Measurements from ENCODE around the gene CTIF.

CTIF gene

GRCh38 chr18:48790869-48791635, 252.2 kb downstream of the CTIF start:
- Histone ChIP-seq H3K27me3 (replicated peaks in 2 of 5; ENCODE audit: control insufficient read depth in 4 of 5, insufficient read depth in 5 of 5, low read length in 4 of 5) (no peaks in the 10 kb centered on the region), H3K4me3 (ENCODE audit: control insufficient read depth in 1 of 7, extremely low read depth in 1 of 7, insufficient read depth in 4 of 7, low read depth in 2 of 7, low read length in 6 of 7) (no peak overlapping the region), H3K9me3 (ENCODE audit: control extremely low read depth in 1 of 5, control insufficient read depth in 4 of 5, insufficient read depth in 2 of 5, low read depth in 1 of 5, low read length in 4 of 5) (no peaks in the 10 kb centered on the region), H3K36me3 (ENCODE audit: control insufficient read depth in 4 of 4, insufficient read depth in 4 of 4, low read length in 3 of 4) (no peaks in the 10 kb centered on the region), H3K4me1 (ENCODE audit: control extremely low read depth in 1 of 4, control insufficient read depth in 4 of 4, insufficient read depth in 4 of 4, low read length in 3 of 4) (peaks cover 0 to 4% (median 1%) of the 10 kb centered on the region in 4 experiments), H3K27ac (ENCODE audit: insufficient read depth in 1 of 2, low read depth in 1 of 2, low read length in 2 of 2, poor library complexity in 1 of 2, severe bottlenecking in 2 of 2) (no peak overlapping the region)
- CTCF ChIA-PET = interaction anchor here (0.9 to 2.8 kb wide), 6 partner anchors 8 to 134 kb away, joined by 3 to 10 read pairs (median 4); no protein-coding TSS in a partner anchor
- WGBS (ENCODE audit: insufficient coverage) = 100% methylated on average over 1 of the region's 1 CpG
- DNase-seq = no peak
- POLR2A ChIA-PET = interaction anchor here (0.8 kb wide), 1 partner anchor 10 kb away, joined by 3 read pairs; no protein-coding TSS in a partner anchor

GRCh38 chr18:48791636-48792105, 252.8 kb downstream of the CTIF start:
- CTCF ChIA-PET = interaction anchor here (1.3 to 2.8 kb wide), 4 partner anchors 9 to 24 kb away, joined by 3 to 10 read pairs (median 6); no protein-coding TSS in a partner anchor

GRCh38 chr18:48792141-48792540, 253.3 kb downstream of the CTIF start:
- H3K27ac ChIP-seq (ENCODE audit: insufficient read depth in 1 of 2, low read depth in 1 of 2, low read length in 2 of 2, poor library complexity in 1 of 2, severe bottlenecking in 2 of 2) = no peak overlapping the region
- no peaks in the 10 kb centered on the region for H3K27me3 ChIP-seq (replicated peaks in 2 of 5; ENCODE audit: control insufficient read depth in 4 of 5, insufficient read depth in 5 of 5, low read length in 4 of 5)
- H3K4me3 ChIP-seq (ENCODE audit: control insufficient read depth in 1 of 7, extremely low read depth in 1 of 7, insufficient read depth in 4 of 7, low read depth in 2 of 7, low read length in 6 of 7) = no peak overlapping the region
- WGBS (ENCODE audit: insufficient coverage) = 100% methylated on average over 4 of the region's 4 CpGs
- DNase-seq = no peak
- POLR2A ChIA-PET = no interaction called here
- H3K9me3 ChIP-seq (ENCODE audit: control extremely low read depth in 1 of 5, control insufficient read depth in 4 of 5, insufficient read depth in 2 of 5, low read depth in 1 of 5, low read length in 4 of 5) = no peaks in the 10 kb centered on the region
- CTCF ChIA-PET = interaction anchor here (0.6 to 2.8 kb wide), 5 partner anchors 9 to 51 kb away, joined by 3 to 10 read pairs (median 6); no protein-coding TSS in a partner anchor
- H3K4me1 ChIP-seq (ENCODE audit: control extremely low read depth in 1 of 4, control insufficient read depth in 4 of 4, insufficient read depth in 4 of 4, low read length in 3 of 4) = peaks cover 0 to 4% (median 1%) of the 10 kb centered on the region in 4 experiments
- H3K36me3 ChIP-seq (ENCODE audit: control insufficient read depth in 4 of 4, insufficient read depth in 4 of 4, low read length in 3 of 4) = peaks cover 0 to 7% (median 0%) of the 10 kb centered on the region in 4 experiments

More at GRCh38 chr18:48791636-48792105, 252.8 kb downstream of the CTIF start:
- Histone ChIP-seq H3K36me3 (ENCODE audit: control insufficient read depth in 4 of 4, insufficient read depth in 4 of 4, low read length in 3 of 4) (peaks cover 0 to 4% (median 0%) of the 10 kb centered on the region in 4 experiments), H3K4me1 (ENCODE audit: control extremely low read depth in 1 of 4, control insufficient read depth in 4 of 4, insufficient read depth in 4 of 4, low read length in 3 of 4) (peaks cover 0 to 4% (median 1%) of the 10 kb centered on the region in 4 experiments), H3K27me3 (replicated peaks in 2 of 5; ENCODE audit: control insufficient read depth in 4 of 5, insufficient read depth in 5 of 5, low read length in 4 of 5) (no peaks in the 10 kb centered on the region), H3K4me3 (ENCODE audit: control insufficient read depth in 1 of 7, extremely low read depth in 1 of 7, insufficient read depth in 4 of 7, low read depth in 2 of 7, low read length in 6 of 7) (no peak overlapping the region), H3K9me3 (ENCODE audit: control extremely low read depth in 1 of 5, control insufficient read depth in 4 of 5, insufficient read depth in 2 of 5, low read depth in 1 of 5, low read length in 4 of 5) (no peaks in the 10 kb centered on the region), H3K27ac (ENCODE audit: insufficient read depth in 1 of 2, low read depth in 1 of 2, low read length in 2 of 2, poor library complexity in 1 of 2, severe bottlenecking in 2 of 2) (no peak overlapping the region)
- POLR2A ChIA-PET = interaction anchor here (0.8 kb wide), 1 partner anchor 11 kb away, joined by 3 read pairs; no protein-coding TSS in a partner anchor
- WGBS (ENCODE audit: insufficient coverage) = 93% methylated on average over 4 of the region's 4 CpGs
- no peak for DNase-seq

- WGBS (ENCODE audit: insufficient coverage) = 100% methylated on average over 2 of the region's 4 CpGs
These were observed 254.0 kb downstream of the CTIF start for GRCh38 chr18:48792611-48793380.

GRCh38 chr18:48794251-48794970, 255.6 kb downstream of the CTIF start:
- no peaks in the 10 kb centered on the region for H3K27me3 ChIP-seq (replicated peaks in 2 of 5; ENCODE audit: control insufficient read depth in 4 of 5, insufficient read depth in 5 of 5, low read length in 4 of 5)
- ChIA-PET CTCF (interaction anchor here (0.8 to 1.0 kb wide), 3 partner anchors 12 to 383 kb away, joined by 3 to 4 read pairs (median 3); no protein-coding TSS in a partner anchor), POLR2A (no interaction called here)
- no peak for DNase-seq
- no peak overlapping the region for H3K4me3 ChIP-seq (ENCODE audit: control insufficient read depth in 1 of 7, extremely low read depth in 1 of 7, insufficient read depth in 4 of 7, low read depth in 2 of 7, low read length in 6 of 7)
- H3K27ac ChIP-seq (ENCODE audit: insufficient read depth in 1 of 2, low read depth in 1 of 2, low read length in 2 of 2, poor library complexity in 1 of 2, severe bottlenecking in 2 of 2) = no peak overlapping the region
- H3K4me1 ChIP-seq (ENCODE audit: control extremely low read depth in 1 of 4, control insufficient read depth in 4 of 4, insufficient read depth in 4 of 4, low read length in 3 of 4) = peaks cover 0 to 13% (median 9%) of the 10 kb centered on the region in 4 experiments
- H3K36me3 ChIP-seq (ENCODE audit: control insufficient read depth in 4 of 4, insufficient read depth in 4 of 4, low read length in 3 of 4) = peaks cover 0 to 7% (median 0%) of the 10 kb centered on the region in 4 experiments
- WGBS (ENCODE audit: insufficient coverage) = 98% methylated on average over 7 of the region's 10 CpGs
- no peaks in the 10 kb centered on the region for H3K9me3 ChIP-seq (ENCODE audit: control extremely low read depth in 1 of 5, control insufficient read depth in 4 of 5, insufficient read depth in 2 of 5, low read depth in 1 of 5, low read length in 4 of 5)

More at GRCh38 chr18:48792611-48793380, 254.0 kb downstream of the CTIF start:
- ChIA-PET CTCF (interaction anchor here (0.6 to 2.8 kb wide), 6 partner anchors 9 to 114 kb away, joined by 3 to 10 read pairs (median 4); no protein-coding TSS in a partner anchor), POLR2A (no interaction called here)
- no peaks in the 10 kb centered on the region for H3K27me3 ChIP-seq (replicated peaks in 2 of 5; ENCODE audit: control insufficient read depth in 4 of 5, insufficient read depth in 5 of 5, low read length in 4 of 5)
- DNase-seq = no peak
- H3K4me3 ChIP-seq (ENCODE audit: control insufficient read depth in 1 of 7, extremely low read depth in 1 of 7, insufficient read depth in 4 of 7, low read depth in 2 of 7, low read length in 6 of 7) = no peak overlapping the region
- H3K9me3 ChIP-seq (ENCODE audit: control extremely low read depth in 1 of 5, control insufficient read depth in 4 of 5, insufficient read depth in 2 of 5, low read depth in 1 of 5, low read length in 4 of 5) = no peaks in the 10 kb centered on the region
- H3K36me3 ChIP-seq (ENCODE audit: control insufficient read depth in 4 of 4, insufficient read depth in 4 of 4, low read length in 3 of 4) = peaks cover 0 to 7% (median 0%) of the 10 kb centered on the region in 4 experiments
- H3K27ac ChIP-seq (ENCODE audit: insufficient read depth in 1 of 2, low read depth in 1 of 2, low read length in 2 of 2, poor library complexity in 1 of 2, severe bottlenecking in 2 of 2) = no peak overlapping the region
- peaks cover 0 to 9% (median 6%) of the 10 kb centered on the region in 4 experiments for H3K4me1 ChIP-seq (ENCODE audit: control extremely low read depth in 1 of 4, control insufficient read depth in 4 of 4, insufficient read depth in 4 of 4, low read length in 3 of 4)

GRCh38 chr18:48795696-48796095, 256.9 kb downstream of the CTIF start:
- H3K4me1 ChIP-seq (ENCODE audit: control extremely low read depth in 1 of 4, control insufficient read depth in 4 of 4, insufficient read depth in 4 of 4, low read length in 3 of 4) = peaks cover 0 to 13% (median 9%) of the 10 kb centered on the region in 4 experiments
- POLR2A ChIA-PET = no interaction called here
- H3K36me3 ChIP-seq (ENCODE audit: control insufficient read depth in 4 of 4, insufficient read depth in 4 of 4, low read length in 3 of 4) = peaks cover 0 to 7% (median 2%) of the 10 kb centered on the region in 4 experiments
- H3K9me3 ChIP-seq (ENCODE audit: control extremely low read depth in 1 of 5, control insufficient read depth in 4 of 5, insufficient read depth in 2 of 5, low read depth in 1 of 5, low read length in 4 of 5) = no peaks in the 10 kb centered on the region
- 100% methylated on average over 1 of the region's 4 CpGs for WGBS (ENCODE audit: insufficient coverage)
- DNase-seq = no peak
- no peak overlapping the region for H3K27ac ChIP-seq (ENCODE audit: insufficient read depth in 1 of 2, low read depth in 1 of 2, low read length in 2 of 2, poor library complexity in 1 of 2, severe bottlenecking in 2 of 2)
- no peaks in the 10 kb centered on the region for H3K27me3 ChIP-seq (replicated peaks in 2 of 5; ENCODE audit: control insufficient read depth in 4 of 5, insufficient read depth in 5 of 5, low read length in 4 of 5)
- CTCF ChIA-PET = interaction anchor here (0.8 to 1.0 kb wide), 2 partner anchors 10 to 19 kb away, joined by 3 to 5 read pairs; no protein-coding TSS in a partner anchor
- no peak overlapping the region for H3K4me3 ChIP-seq (ENCODE audit: control insufficient read depth in 1 of 7, extremely low read depth in 1 of 7, insufficient read depth in 4 of 7, low read depth in 2 of 7, low read length in 6 of 7)
